Ishikawa (cell line): Measurements from ENCODE around the gene TTC31.

Source experiments
- CEBPB ChIP-seq: IDR thresholded peaks from 2 replicates; pipeline ENCODE4 v1.6.1; 2012
- CREB1 ChIP-seq: IDR thresholded peaks from 2 replicates; pipeline ENCODE4 v1.6.1; 2012; ENCODE audit warnings: low read depth
- EGR1 ChIP-seq: IDR thresholded peaks from 2 replicates; pipeline ENCODE4 v1.6.1; 2012
- EP300 ChIP-seq: IDR thresholded peaks from 2 replicates; pipeline ENCODE4 v1.6.1; 2012; ENCODE audit warnings: borderline replicate concordance
- FOXM1 ChIP-seq: IDR thresholded peaks from 2 replicates; pipeline ENCODE4 v1.6.1; 2012; ENCODE audit warnings: low read depth, borderline replicate concordance
- NFIC ChIP-seq: IDR thresholded peaks from 2 replicates; pipeline ENCODE4 v1.6.1; 2012
- TAF1 ChIP-seq: IDR thresholded peaks from 2 replicates; pipeline ENCODE4 v1.6.1; 2012; ENCODE audit warnings: low read depth, mild to moderate bottlenecking
- YY1 ChIP-seq: IDR thresholded peaks from 2 replicates; pipeline ENCODE4 v1.6.1; 2012; ENCODE audit warnings: low read depth
- TF ChIP-seq, protein P1 (sequence below): IDR thresholded peaks from 2 replicates; pipeline ENCODE4 v1.6.1; 2012; ENCODE audit warnings: low read depth, mild to moderate bottlenecking

DNA sequence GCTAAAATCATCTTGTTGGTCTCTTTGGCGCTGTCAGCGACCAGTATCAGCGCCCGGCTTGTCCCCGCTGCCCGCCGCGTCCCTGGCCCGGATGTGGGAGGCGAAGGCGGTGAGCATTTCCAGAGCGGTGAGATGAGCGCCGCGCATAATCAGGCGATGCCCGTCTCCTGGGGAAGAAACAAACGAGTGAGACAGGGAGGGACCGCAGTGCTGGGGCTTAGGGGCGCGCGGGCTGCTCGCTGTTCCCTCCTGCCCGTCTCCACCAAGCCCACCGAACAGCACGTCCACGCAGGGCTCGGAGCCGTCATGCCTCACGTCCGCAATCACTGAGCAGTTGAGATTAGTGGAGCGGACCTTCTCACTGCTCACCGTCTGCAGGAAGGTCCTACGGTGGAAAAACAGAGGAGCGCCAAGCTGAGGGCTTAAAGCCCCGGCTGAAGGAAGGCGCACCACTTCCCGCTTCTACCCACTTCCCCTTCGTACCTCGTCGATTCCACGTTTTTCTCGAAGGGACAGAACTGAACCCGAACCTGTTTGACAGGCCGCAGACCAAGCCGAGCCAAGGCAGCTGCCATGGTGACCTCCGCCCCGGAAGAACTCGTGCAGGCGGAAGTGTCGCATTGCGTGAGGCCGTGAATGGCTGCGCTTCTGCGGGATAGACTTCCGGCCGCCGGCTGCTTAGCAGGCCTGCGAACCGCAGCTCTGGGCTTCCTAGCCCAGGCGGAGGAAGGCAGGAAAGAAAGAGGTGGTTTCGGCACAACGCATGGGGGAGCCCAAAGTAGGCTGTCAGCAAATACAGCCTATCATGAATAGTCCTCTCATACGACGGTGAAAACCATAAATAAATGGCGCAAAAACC, 10.6 kb upstream of the TTC31 start, which contains the start of gene MRPL53:
- no peak; the same call in 1 of the 2 replicates for TF ChIP-seq FOXM1
- peak; percentile 44; the same call in 1 of the 2 replicates for TF ChIP-seq EP300
- peak; percentile 97 for TF ChIP-seq YY1
- TF ChIP-seq EGR1, result peak; percentile 61
- TF ChIP-seq TAF1, result peak; percentile 86
- TF ChIP-seq, protein P1, sequence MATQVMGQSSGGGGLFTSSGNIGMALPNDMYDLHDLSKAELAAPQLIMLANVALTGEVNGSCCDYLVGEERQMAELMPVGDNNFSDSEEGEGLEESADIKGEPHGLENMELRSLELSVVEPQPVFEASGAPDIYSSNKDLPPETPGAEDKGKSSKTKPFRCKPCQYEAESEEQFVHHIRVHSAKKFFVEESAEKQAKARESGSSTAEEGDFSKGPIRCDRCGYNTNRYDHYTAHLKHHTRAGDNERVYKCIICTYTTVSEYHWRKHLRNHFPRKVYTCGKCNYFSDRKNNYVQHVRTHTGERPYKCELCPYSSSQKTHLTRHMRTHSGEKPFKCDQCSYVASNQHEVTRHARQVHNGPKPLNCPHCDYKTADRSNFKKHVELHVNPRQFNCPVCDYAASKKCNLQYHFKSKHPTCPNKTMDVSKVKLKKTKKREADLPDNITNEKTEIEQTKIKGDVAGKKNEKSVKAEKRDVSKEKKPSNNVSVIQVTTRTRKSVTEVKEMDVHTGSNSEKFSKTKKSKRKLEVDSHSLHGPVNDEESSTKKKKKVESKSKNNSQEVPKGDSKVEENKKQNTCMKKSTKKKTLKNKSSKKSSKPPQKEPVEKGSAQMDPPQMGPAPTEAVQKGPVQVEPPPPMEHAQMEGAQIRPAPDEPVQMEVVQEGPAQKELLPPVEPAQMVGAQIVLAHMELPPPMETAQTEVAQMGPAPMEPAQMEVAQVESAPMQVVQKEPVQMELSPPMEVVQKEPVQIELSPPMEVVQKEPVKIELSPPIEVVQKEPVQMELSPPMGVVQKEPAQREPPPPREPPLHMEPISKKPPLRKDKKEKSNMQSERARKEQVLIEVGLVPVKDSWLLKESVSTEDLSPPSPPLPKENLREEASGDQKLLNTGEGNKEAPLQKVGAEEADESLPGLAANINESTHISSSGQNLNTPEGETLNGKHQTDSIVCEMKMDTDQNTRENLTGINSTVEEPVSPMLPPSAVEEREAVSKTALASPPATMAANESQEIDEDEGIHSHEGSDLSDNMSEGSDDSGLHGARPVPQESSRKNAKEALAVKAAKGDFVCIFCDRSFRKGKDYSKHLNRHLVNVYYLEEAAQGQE, result no peak
- TF ChIP-seq CEBPB, result peak; percentile 24; the same call in 1 of the 2 replicates
- peak; percentile 53 for TF ChIP-seq NFIC
- TF ChIP-seq CREB1, result peak; percentile 81
